Parathyroid adenoma (tissue), 2 donors: ENCODE data around the gene RPA1.

Experiments
- H2AFZ ChIP-seq: fragments of 300-600 bp; sonication (generic); one replicate; pipeline ENCODE4 v1.7.0; 2017; ENCODE audit warnings: antibody characterized with exemption, mild to moderate bottlenecking
- H3K27ac ChIP-seq: fragments of 300-600 bp; sonication (generic); one replicate; pipeline ENCODE4 v1.7.0; 2017
- H3K27me3 ChIP-seq: fragments of 300-600 bp; sonication (generic); one replicate; pipeline ENCODE4 v1.7.0; 2017; ENCODE audit warnings: low read length; ENCODE audit not compliant: control insufficient read depth, insufficient read depth
- H3K36me3 ChIP-seq: fragments of 300-600 bp; sonication (generic); one replicate; pipeline ENCODE4 v1.7.0; 2017; ENCODE audit warnings: low read length; ENCODE audit not compliant: control insufficient read depth, insufficient read depth
- H3K4me1 ChIP-seq: fragments of 300-600 bp; sonication (generic); one replicate; pipeline ENCODE4 v1.7.0; 2017; ENCODE audit warnings: control low read depth
- H3K4me2 ChIP-seq: fragments of 300-600 bp; sonication (generic); one replicate; pipeline ENCODE4 v1.7.0; 2017; ENCODE audit warnings: low read length
- H3K4me3 ChIP-seq: fragments of 300-600 bp; sonication (generic); one replicate; pipeline ENCODE4 v1.7.0; 2017; ENCODE audit warnings: low read depth, low read length
- H3K79me2 ChIP-seq: fragments of 300-600 bp; sonication (generic); one replicate; pipeline ENCODE4 v1.7.0; 2017; ENCODE audit warnings: control low read depth
- H3K9ac ChIP-seq: fragments of 300-600 bp; sonication (generic); one replicate; pipeline ENCODE4 v1.7.0; 2017; ENCODE audit warnings: mild to moderate bottlenecking
- H3K9me3 ChIP-seq: fragments of 300-600 bp; sonication (generic); one replicate; pipeline ENCODE4 v1.7.0; 2017; ENCODE audit warnings: low read length; ENCODE audit not compliant: control insufficient read depth
- TF ChIP-seq, protein P1 (sequence below): fragments of 300-600 bp; sonication (generic); IDR thresholded peaks from one replicate; pipeline ENCODE4 v1.7.0; 2017; ENCODE audit warnings: antibody characterized with exemption, mild to moderate bottlenecking
- donor health status: primary hyperparathyroidism.

Gene RPA1

DNA sequence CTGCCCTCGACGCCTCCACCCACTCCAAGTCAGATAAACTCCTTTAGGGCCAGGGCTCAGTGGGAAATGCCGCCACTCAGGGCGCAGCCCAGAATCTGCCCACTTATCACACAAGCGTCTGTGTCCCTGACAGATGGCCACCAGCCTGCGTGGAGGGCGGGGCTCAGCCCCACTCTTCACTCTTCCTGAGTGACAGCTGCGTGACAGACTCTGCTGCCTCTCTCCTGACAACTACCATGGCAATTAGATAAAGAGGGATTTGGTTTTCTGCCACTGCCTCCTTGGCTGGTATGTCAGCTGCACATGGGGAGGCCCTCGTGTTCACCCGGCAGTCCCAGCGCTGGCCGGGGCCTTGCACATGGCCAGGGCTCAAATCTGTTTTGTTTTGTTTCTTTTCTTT is 99.2 kb downstream of the RPA1 start:
- Histone ChIP-seq H3K4me3 (no peak overlapping the region), H3K27ac (no peak overlapping the region), H3K4me1 (peaks cover 3% of the 10 kb centered on the region), H3K9ac (no peak overlapping the region), H3K9me3 (no peaks in the 10 kb centered on the region), H3K27me3 (no peaks in the 10 kb centered on the region), H2AFZ (no peak overlapping the region), H3K4me2 (no peak overlapping the region), H3K36me3 (no peaks in the 10 kb centered on the region), H3K79me2 (no peaks in the 10 kb centered on the region)
- TF ChIP-seq, protein P1, sequence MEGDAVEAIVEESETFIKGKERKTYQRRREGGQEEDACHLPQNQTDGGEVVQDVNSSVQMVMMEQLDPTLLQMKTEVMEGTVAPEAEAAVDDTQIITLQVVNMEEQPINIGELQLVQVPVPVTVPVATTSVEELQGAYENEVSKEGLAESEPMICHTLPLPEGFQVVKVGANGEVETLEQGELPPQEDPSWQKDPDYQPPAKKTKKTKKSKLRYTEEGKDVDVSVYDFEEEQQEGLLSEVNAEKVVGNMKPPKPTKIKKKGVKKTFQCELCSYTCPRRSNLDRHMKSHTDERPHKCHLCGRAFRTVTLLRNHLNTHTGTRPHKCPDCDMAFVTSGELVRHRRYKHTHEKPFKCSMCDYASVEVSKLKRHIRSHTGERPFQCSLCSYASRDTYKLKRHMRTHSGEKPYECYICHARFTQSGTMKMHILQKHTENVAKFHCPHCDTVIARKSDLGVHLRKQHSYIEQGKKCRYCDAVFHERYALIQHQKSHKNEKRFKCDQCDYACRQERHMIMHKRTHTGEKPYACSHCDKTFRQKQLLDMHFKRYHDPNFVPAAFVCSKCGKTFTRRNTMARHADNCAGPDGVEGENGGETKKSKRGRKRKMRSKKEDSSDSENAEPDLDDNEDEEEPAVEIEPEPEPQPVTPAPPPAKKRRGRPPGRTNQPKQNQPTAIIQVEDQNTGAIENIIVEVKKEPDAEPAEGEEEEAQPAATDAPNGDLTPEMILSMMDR = no peak

DNA sequence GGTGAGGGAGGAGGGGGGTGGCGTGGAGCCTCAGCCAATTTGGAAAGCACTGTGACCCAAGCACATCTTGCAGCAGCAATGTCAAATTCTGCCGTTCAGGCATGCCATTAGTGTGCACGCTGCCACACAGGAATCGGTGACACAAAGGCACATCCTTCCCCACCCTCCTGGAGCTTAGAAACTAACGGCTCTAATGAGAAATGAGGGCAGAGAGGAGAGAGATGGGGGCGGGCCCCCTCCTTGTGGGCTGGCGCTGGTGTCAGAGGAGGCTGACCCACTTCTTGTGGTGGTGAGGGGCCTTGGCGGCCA is 100.5 kb downstream of the RPA1 start:
- no peaks in the 10 kb centered on the region for H3K9me3 ChIP-seq
- H2AFZ ChIP-seq = no peak overlapping the region
- H3K27me3 ChIP-seq = no peaks in the 10 kb centered on the region
- peaks cover 3% of the 10 kb centered on the region for H3K4me1 ChIP-seq
- H3K4me2 ChIP-seq = no peak overlapping the region
- H3K4me3 ChIP-seq = no peak overlapping the region
- no peak overlapping the region for H3K27ac ChIP-seq
- H3K79me2 ChIP-seq = no peaks in the 10 kb centered on the region
- TF ChIP-seq, protein P1 = no peak
- H3K36me3 ChIP-seq = no peaks in the 10 kb centered on the region
- no peak overlapping the region for H3K9ac ChIP-seq

DNA sequence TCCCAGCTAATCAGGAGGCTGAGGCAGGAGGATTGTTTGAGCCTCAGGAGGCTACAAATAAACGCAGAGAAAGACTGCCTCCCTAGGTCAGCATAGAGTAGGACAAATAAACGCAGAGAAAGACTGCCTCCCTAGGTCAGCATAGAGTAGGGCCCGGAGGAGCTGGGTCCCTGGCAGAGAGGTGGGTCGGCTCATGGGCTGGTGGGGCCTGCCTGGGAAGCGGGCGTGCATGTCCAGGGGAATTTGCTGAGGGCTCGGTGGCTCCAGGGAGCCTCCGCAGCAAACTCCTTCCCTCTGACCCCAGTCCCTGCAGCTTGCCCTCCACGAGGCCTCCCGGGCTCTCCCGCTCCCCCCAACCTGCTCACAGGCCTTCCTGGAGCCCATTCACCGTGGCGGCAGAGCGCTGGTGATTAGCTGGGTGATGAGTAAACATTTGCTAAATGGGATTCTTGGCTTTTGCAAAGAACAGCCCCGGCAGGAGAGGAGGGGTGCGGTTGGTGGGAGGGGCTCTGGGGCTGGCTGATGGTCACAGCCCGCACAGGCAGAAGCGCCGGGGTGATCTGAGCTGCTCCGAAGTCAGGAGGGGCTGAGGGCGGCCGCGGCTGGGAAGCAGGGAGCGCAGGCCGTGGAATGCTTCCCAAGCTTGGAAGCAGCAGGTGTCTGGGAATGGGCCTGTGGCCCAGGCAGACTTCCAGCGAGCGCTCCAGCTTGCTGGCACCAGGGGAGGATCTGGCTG is 102.2 kb downstream of the RPA1 start:
- no peak overlapping the region for H3K9ac ChIP-seq
- H3K27ac ChIP-seq = no peak overlapping the region
- no peak overlapping the region for H3K4me3 ChIP-seq

DNA sequence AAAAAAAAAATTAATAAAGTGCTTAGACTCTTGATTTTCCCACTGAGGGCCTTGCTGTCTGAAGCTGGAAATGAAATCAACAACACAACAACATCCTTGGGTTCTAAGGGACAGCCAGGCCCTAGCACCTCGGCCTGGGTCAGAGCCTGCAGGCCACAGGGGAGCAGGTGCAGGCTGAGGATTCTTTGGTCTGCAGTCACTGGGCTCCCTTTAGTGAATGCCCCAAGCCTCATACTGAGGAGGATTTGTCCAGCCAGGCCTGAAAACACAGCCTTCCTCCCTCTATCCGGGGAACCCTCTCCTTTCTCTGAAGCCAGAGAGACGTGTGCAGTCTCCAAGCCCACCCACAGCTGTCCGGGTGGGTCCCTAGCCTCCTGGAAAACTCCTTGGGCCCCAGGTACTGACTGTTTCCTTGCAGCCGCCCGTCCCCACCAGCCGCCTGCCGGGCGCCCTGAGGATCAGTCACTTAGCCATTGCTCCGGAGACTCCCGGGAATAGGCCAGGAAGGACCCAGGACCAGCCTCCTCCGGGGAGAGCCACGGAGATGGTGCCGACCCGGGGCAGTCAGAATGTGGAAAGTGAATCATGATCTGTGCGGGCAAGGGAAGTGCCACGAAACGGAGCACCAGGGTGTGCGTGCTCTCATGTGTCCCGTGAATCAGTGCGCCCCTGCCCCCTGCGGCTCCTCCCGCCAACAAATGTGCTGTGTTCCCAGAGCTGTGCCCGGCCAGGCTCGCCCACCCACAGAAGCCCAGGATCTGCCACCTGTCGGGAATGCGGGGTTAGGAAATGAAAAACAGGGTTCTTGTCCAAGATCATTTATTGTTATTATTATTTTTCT is 104.3 kb downstream of the RPA1 start:
- Histone ChIP-seq H3K4me2 (no peak overlapping the region), H3K4me3 (no peak overlapping the region), H2AFZ (no peak overlapping the region), H3K79me2 (no peaks in the 10 kb centered on the region), H3K27me3 (no peaks in the 10 kb centered on the region), H3K9ac (no peak overlapping the region), H3K9me3 (no peaks in the 10 kb centered on the region), H3K36me3 (no peaks in the 10 kb centered on the region), H3K27ac (no peak overlapping the region), H3K4me1 (peaks cover 3% of the 10 kb centered on the region)
- TF ChIP-seq, protein P1 = no peak

More for the DNA sequence above, 102.2 kb downstream of the RPA1 start:
- Histone ChIP-seq H3K36me3 (no peaks in the 10 kb centered on the region), H3K79me2 (no peaks in the 10 kb centered on the region), H3K4me2 (no peak overlapping the region), H3K4me1 (peaks cover 3% of the 10 kb centered on the region), H3K9me3 (no peaks in the 10 kb centered on the region), H2AFZ (no peak overlapping the region), H3K27me3 (no peaks in the 10 kb centered on the region)
- TF ChIP-seq, protein P1 = no peak
